Measurements from ENCODE around the gene FILIP1L.

The FILIP1L gene

GRCh38 chr3:99966662-99967416, 147.5 kb downstream of the FILIP1L start:
- no peak for DNase-seq

- DNase-seq = peak; percentile 72
Observed at GRCh38 chr3:99965681-99966408, 148.5 kb downstream of the FILIP1L start.

DNA sequence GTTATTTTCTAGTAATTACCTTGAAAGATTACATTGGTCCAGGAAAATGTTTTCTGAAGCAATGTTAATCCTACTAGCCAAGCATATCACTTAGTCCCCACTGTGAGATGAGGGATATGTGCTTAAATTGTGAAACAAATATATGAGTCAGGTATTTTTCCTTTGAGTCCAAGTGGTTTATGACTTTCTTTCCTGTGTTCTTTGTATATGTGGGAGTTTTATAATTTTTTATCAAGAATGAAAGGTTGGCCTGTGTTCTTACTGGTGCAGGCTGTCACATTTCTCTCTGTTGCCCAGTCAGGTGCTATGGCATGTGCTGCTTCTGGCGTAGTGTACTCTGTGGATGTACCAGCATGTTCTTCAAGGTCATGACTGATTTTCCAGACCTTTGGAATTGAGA, 149.2 kb downstream of the FILIP1L start:
- no peak for DNase-seq

GRCh38 chr3:99962703-99963102, 151.6 kb downstream of the FILIP1L start:
- no peak for DNase-seq

DNA sequence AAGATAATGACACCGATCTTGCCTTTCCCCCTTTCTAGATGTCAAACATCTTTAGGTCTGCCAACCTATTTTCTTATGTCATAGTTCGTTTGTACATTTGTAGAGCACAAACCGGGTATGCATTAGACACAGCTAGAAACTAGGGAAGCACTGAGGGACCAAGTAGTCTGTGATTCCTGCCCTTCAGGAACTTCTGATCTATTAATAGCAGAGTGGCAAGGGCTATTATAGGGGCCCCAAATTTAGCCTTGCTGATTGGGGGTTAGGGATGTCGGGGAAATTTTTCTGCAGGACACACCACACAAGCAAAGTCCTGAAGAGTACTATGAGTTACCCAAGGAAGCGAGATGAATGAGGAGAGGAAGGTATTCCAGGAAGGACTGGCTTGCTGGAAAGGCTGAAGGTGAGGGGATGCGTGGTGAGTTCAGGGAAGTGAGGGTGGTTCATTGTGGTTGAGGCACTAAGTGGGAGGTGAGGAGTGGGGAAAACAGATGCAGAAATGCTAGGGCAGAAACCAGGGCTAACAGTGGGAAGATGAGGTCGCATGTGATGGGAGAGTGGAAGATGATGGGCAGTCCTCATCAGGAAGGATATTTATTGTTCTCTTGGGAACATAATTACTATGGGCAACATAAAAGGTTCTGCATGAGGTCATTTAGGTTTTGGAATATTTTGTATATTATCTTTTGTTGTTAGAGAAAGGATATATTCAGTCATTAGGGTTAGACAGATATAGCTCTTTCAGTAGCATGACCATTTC, 152.4 kb downstream of the FILIP1L start:
- DNase-seq = no peak

- DNase-seq = no peak
Observed at GRCh38 chr3:99960941-99961340, 153.4 kb downstream of the FILIP1L start.

DNA sequence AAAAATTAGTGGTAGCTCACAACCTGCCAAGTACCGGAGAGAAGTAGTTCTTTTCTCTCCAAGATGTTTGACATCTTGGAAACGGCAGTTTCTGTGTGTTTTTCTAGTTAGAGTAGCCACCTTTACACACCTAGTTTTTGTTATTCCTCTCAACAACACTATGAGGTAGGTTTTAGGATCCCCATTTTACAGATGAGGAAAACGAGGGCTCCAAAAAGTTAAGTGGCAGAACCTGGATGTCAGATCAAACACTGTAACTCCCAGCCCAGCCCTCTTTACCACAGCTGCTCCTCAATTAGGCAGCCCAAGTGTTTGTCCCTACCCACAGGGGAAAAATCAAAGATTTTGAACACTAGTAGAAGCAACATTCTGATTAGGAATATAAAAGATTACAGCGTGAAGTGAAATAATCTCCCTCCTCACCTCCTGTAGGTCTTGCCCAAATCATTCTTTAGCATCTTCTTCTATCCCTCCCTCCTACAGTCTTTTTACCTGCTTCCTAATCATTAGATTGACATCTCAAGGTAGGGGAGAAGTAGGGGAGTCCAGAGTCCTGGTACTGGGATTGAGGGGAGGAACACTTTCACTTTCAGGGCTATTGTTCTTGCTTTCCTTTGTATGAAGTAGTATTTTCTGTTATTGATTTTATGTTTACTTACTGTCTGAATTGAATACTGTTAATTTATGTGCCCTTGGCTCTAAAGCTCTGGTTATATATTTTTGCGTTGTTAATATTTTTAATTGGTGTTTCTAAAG, 154.0 kb downstream of the FILIP1L start:
- no peak for DNase-seq

DNA sequence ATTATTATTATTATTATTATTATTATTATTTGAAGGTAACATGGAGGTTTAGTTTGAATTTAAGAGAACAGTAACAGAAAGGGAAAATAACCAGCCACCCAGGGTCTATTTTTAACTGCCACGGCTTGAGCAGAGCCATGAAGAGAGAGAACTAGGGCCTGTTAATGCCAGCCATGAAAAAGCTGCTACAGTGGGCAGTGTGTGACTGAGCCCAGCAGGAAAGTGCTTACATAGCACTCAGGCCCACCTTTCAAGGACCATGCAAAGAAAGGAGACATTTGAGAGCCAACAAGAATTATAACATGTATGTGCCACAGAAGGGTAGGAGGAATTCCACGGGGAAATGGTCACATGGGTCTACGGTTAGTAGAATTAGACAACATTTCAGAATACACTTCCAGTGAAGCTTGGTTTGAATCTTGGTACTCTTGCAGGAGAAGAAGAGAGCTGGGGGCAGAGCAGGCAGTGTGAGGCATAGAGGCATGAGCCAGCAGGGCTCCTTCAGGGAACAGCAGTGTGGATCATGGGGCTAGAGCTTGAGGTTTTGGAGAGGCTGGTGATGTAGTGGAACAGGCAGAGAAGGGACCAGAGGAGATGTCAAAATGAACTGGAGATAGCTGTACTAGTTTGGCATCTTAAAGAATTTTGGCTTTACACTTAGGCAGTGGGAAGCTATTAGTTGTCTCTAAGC, 155.9 kb downstream of the FILIP1L start:
- DNase-seq = no peak

DNA sequence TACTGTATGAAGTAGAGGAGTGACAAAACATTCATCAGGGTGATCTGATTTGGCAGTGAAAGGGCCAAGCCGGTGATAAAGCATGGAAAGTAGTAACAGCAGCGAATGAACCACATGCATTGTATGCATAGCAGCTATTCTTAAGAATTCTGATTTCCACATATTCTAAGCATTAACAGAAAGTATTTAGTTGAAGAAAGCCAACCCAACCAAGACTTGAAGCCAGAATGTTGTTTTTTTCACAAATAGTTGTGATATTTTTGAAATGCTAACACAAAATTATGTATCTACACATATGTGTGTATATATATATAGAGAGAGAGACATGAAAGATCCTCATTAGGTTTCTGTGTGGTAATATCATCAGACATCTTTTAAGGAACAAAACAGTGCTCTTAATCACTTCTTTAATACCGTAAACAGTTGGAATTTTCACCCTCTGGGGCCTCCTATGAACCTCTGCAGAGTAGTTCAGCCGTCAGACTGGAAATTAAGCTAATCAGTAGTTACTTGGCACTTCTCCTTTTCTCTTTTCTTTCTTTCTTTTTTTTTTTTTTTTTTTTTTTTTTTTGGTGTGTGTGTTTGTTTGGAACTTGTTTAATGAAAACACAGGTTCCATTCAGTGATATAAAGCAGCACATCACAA, 157.0 kb downstream of the FILIP1L start:
- DNase-seq = peak; percentile 33

GRCh38 chr3:99955773-99956562, 158.3 kb downstream of the FILIP1L start:
- DNase-seq = no peak

GRCh38 chr3:99954914-99955644, 159.2 kb downstream of the FILIP1L start:
- DNase-seq = no peak

DNA sequence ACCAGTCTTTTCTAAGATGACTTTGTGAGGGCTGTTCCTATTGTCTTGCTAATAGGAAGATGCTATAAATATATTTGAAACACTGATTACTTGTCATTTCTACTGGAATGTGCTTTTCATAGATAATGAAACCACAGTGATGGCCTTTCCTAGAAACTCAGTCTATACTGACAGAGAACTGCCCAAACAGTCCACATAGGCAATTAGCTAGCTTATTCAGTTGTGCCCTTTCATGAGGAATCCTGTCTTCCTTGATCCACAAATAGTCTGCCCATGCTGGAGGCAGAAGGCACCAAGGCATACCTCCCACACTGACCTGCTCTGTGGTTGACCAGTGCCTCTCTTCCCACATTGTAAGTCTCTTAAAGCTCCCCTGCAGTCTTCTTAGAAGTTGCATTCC, 160.7 kb downstream of the FILIP1L start:
- DNase-seq = no peak

GRCh38 chr3:99952306-99952705, 162.0 kb downstream of the FILIP1L start:
- DNase-seq = no peak

DNA sequence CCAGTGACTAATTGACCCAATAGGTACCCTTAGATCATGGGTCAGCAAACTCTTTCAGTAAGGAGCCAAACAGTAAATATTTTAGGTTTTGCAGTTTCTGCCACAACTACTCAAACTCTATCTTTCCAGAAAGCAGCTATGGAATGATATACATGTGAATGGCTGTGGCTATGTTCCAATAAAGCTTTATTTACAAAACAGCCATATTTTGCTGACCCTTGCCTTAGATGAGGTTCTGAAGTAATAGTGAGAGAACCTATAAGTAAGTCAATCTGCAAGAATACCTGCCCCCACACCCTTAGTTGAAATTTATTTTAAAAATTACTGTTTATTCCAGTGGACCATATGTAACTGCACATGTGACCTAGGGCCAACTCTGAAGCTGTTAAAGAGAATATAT, 162.6 kb downstream of the FILIP1L start:
- DNase-seq = no peak

GRCh38 chr3:99950921-99951320, 163.4 kb downstream of the FILIP1L start:
- no peak for DNase-seq

DNA sequence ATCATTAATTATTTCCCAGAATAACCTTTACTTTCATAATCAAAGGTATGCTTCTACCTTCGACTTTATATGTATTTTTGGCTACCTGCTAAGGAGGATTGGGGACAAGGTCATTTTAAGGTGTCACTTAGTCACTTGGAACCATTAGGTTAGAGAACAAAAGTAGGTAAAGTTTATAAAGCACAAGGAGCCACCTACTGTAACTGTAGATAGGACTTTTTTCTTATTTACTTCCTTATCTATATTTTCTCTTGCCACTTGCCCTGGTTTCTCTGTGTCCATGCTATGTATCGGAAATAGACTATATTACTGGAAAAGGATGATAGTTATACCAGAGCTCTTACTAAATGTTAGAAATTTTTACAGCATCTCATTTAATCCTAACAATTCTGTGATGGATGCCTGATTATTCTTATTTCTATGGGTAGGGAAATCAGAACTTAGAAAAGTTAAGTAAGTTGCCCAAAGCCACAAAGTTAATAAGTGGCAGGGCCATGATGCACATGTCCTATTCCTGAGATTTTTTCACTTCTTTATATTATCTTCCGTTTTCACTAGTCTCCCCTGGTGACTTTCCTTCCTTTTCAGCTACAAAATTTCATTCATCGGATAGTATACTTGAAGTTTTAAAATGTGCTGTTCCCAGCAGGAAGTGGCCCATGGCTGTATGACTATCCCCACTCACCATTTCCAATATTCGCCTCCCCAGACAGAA, 164.2 kb downstream of the FILIP1L start:
- DNase-seq = no peak

DNA sequence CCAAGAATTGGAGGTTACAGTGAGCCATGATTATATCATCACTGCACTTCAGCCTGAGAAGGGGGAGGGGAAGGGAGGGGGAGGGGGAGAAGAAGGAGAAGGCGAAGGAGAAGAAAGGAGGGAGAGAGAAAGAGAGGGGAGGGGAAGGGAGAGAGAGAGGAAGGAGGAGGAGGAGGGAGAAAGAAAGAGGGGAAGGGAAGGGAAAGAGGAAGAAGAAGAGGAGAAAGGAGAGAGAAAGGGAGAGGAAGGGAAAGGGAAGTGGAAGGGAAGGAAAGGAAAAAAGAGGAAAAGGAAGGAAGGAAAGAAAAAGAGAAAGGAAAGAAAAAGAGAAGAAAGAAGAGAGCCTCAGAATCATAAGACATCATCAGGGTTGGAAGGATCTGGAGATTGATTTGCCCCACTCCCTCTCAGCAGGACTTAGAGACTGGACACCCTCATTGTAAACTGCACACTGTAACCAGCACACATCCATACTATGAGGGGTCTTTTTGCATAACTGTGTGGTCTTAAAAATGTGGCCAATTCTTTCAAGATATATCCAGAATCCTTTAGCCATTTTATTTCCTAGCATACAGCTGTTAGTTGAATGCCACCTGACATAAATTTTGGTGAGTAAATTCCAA, 165.7 kb downstream of the FILIP1L start:
- DNase-seq = no peak

DNA sequence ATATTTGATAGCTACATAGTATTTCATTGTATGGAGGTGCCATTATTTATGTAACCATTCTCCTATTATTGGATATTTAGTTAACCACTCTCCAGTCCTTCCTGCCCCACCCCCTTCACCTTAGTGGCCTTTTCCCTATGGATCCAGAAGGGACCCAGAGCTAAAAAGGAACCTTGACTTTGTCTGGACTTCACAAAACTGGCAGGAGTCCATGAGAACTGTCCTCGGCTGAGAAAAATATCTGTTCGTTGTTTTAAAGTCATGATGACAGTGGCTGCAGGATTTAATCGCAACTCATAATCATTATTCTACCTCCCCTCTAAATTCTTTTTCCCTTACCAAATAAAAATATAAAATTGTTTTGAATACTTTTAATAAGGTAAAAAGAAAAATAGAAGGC, 166.9 kb downstream of the FILIP1L start:
- no peak for DNase-seq

Data from NCI-H82 (cell line).